K562 (cell line): ENCODE results near the gene AMH. TPM values are rescaled to one million over a fixed set of nuclear protein-coding genes. Genes with fewer than 3 reads are reported as not detected.

Source experiments
- COPS2 ChIP-seq: fragments of 450-650 bp; conservative IDR thresholded peaks from 2 replicates; pipeline ENCODE4 v1.6.1; 2016; ENCODE audit warnings: mild to moderate bottlenecking, moderate library complexity
- CXXC5 ChIP-seq: fragments of 250-450 bp; sonication (Bioruptor Pico); IDR thresholded peaks from 2 replicates; pipeline ENCODE4 v1.8.0; 2022; ENCODE audit warnings: inconsistent platforms, mild to moderate bottlenecking, moderate library complexity
- E2F6 ChIP-seq, 2 experiments: IDR thresholded peaks; 2 replicates each; pipeline ENCODE4 v1.6.1; 2011; ENCODE audit warnings: borderline replicate concordance in 1 of 2, control low read depth in 1 of 2, low read depth in 1 of 2, low read length in 1 of 2, mild to moderate bottlenecking in 1 of 2, mixed read lengths in 1 of 2, moderate library complexity in 1 of 2; ENCODE audit not compliant: insufficient read depth in 1 of 2, insufficient read length in 1 of 2, poor library complexity in 1 of 2, severe bottlenecking in 1 of 2; ENCODE audit errors: extremely low read depth in 1 of 2
- GTF2F1 ChIP-seq: IDR thresholded peaks from 2 replicates; pipeline ENCODE4 v1.6.1; 2011; ENCODE audit warnings: low read depth, low read length, improper control_type of control experiment
- HDAC3 ChIP-seq: fragments of 450-650 bp; IDR thresholded peaks from 2 replicates; pipeline ENCODE4 v1.6.1; 2018; ENCODE audit warnings: borderline replicate concordance, mild to moderate bottlenecking, moderate library complexity; ENCODE audit not compliant: partially characterized antibody
- MCM2 ChIP-seq: fragments of 450-650 bp; IDR thresholded peaks from 2 replicates; pipeline ENCODE4 v1.6.1; 2017; ENCODE audit warnings: low read depth, mild to moderate bottlenecking
- NONO ChIP-seq, 2 experiments: fragments of 200-400 bp in 1 of 2; fragments of 450-650 bp in 1 of 2; formaldehyde crosslinking in 1 of 2; IDR thresholded peaks; 2 replicates each; pipeline ENCODE4 v1.6.1; 2017; ENCODE audit warnings: low read depth in 2 of 2, mild to moderate bottlenecking in 2 of 2, moderate library complexity in 2 of 2, low read length in 1 of 2
- NR3C1 ChIP-seq: sonication (generic); formaldehyde crosslinking; IDR thresholded peaks from 2 replicates; pipeline ENCODE4 v1.8.1; 2022; ENCODE audit warnings: missing genetic modification reagents
- ZNF12 ChIP-seq: sonication (generic); formaldehyde crosslinking; IDR thresholded peaks from 2 replicates; pipeline ENCODE4 v1.4.0; 2020; ENCODE audit warnings: mild to moderate bottlenecking, missing genetic modification reagents
- ZNF584 ChIP-seq: fragments of 200-800 bp; sonication (Bioruptor generic); IDR thresholded peaks from 2 replicates; pipeline ENCODE4 v1.6.1; 2016; ENCODE audit warnings: low read depth, mild to moderate bottlenecking, missing genetic modification characterization, missing compliant biosample characterization
- polyA plus RNA-seq, 8 experiments: library from polyadenylated mRNA; depleted of rRNA in 4 of 8; stranded (reverse) in 5 of 8; unstranded in 3 of 8; fragments of >200 nt; fragmentation: Nextera tagmentation in 2 of 8; fragmentation: Illumina TruSeq in 1 of 8; extraction: Ambion mirVana in 2 of 8; extraction: Trizol in 1 of 8; gene quantifications; 2 replicates each; pipeline versions ENCODE4 v1.2.1 to v1.2.3, GENCODE V29; 2011 to 2014; ENCODE audit warnings: inconsistent platforms in 1 of 8, missing spikeins in 1 of 8
- total RNA-seq, 7 experiments: library from RNA; depleted of rRNA in 6 of 7; stranded (reverse); fragments of >200 nt in 6 of 7; fragmentation: Illumina TruSeq in 2 of 7; extraction: Trizol in 2 of 7; gene quantifications; 2 replicates each; pipeline versions ENCODE4 v1.2.1 to v1.2.3, GENCODE V29; 2011 to 2021; ENCODE audit warnings: low replicate concordance in 1 of 7
- TF ChIP-seq, protein P1 (sequence below): fragments of 450-650 bp; IDR thresholded peaks from 2 replicates; pipeline ENCODE4 v1.7.0; 2016; ENCODE audit warnings: borderline replicate concordance

AMH gene
- total and polyA plus RNA-seq, 9 of the 15 experiments (the other 6 are each of a cell fraction or from before 2014, with no cell fraction given), result 0.29 to 27.4 (median 2.6) TPM; not detected in 2

DNA sequence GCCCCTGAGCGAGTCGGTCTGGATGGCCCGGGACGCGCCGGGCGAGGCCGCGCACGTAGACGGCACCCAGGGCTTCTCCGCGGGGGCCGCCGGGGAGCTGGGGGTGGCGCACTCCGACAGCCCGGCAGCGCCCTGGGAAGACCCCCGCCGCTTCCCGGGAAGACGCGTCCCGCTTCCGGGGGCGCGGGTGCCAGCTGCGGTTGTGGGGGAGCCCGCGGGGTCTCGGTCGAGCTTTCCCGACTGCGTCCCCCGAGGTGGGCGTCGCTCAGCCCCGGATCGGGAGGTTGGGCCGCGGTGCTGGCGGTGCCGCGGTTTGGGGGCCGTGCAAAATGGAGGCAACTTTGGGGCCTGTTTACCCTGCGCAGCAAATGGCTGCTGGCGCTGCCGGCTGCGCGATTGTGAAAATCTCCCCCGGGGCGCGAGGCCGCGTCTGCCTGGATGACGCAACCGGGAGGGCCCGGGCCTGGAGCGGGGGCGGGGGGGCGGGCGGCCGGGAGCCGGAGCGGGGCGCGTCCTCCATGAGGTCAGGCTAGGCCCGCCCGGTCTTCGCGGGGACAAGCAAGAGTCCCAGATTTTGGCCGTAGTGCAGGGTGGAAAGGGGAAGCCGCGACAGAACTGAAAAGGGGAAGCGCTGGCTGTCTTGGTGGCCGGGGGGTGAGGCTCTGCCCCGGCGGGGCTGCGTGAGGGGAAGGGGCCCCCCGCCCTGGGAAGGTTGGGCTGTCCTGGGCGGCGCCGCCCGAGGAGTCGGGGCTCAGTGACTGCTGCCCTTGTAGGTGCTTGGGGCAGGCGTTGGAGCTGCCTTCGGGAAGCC is 21.5 kb downstream of the AMH start (continued):
- TF ChIP-seq, protein P1, sequence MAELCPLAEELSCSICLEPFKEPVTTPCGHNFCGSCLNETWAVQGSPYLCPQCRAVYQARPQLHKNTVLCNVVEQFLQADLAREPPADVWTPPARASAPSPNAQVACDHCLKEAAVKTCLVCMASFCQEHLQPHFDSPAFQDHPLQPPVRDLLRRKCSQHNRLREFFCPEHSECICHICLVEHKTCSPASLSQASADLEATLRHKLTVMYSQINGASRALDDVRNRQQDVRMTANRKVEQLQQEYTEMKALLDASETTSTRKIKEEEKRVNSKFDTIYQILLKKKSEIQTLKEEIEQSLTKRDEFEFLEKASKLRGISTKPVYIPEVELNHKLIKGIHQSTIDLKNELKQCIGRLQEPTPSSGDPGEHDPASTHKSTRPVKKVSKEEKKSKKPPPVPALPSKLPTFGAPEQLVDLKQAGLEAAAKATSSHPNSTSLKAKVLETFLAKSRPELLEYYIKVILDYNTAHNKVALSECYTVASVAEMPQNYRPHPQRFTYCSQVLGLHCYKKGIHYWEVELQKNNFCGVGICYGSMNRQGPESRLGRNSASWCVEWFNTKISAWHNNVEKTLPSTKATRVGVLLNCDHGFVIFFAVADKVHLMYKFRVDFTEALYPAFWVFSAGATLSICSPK, result no peak
- TF ChIP-seq ZNF584, result no peak
- TF ChIP-seq CXXC5 (CRISPR knock-in tag), result peak; percentile 62; the same call in 1 of the 2 replicates
- no peak for TF ChIP-seq NR3C1 (CRISPR knock-in tag)
- TF ChIP-seq GTF2F1, result no peak
- TF ChIP-seq ZNF12 (CRISPR knock-in tag), result 0 out of 2 replicates have a peak, but pooled peaks have one; percentile 4
- no peak for TF ChIP-seq MCM2
- peak; percentile 45 to 77; a peak in 3 of 4 replicates for TF ChIP-seq NONO (IDR thresholded peaks at IDR 0.05; ENCODE audit: low read depth in 2 of 2, low read length in 1 of 2)
- TF ChIP-seq E2F6 (IDR thresholded peaks at IDR 0.05; ENCODE audit: borderline replicate concordance in 1 of 2, extremely low read depth in 1 of 2, insufficient read depth in 1 of 2, insufficient read length in 1 of 2, low read depth in 1 of 2, low read length in 1 of 2, poor library complexity in 1 of 2, severe bottlenecking in 1 of 2), result peak in 1 of 2 experiments; percentile 58
- TF ChIP-seq COPS2, result no peak
- TF ChIP-seq HDAC3, result no peak
